NCI-H524 (cell line): Measurements from ENCODE around the gene SCG5.
A peak's percentile ranks its signal among the peaks of the same experiment; 100 is the strongest.
"Not testable (repeated sequence)": the region's sequence is repeated elsewhere in the genome, so short reads cannot be mapped to it uniquely, and the experiment has no call there.

Source experiments
- DNase-seq, 2 experiments: peaks; one replicate each; lab custom pipeline; 2025; lab: John Stamatoyannopoulos, UW

The SCG5 gene

DNA sequence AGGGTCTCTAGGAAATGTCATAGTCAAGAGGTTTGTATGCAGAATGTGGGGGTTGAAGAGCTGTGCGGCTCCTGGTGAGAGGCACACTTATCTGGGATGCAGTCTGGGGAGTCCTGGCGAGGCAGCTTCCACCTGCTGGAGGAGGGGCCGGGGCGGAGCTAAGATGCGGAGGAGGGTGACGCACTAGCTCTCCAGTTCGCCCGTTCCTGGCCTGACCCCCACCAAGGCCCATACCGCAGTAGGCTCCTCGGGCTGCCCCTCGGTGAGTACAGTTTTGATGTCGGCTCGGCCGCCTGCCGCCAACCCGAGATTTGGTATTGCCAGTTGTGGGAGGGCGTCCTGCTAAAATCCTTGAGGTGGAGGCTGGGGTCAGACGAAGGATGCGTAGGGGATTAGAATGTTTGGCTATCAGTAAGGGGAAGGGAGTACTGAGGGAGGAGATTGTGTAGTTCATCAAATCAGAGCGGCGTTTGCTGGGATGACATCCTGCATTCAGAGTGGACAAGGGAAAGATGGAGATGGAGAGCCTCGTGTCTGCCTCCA, at the start of gene SCG5:
TSS of gene SCG5 (plus strand) at position 194 of the 543 bp plus-strand sequence. CDS start 1,883 bp downstream, outside the sequence.
- DNase-seq, result peak in 1 of 2 experiments; percentile 28

DNA sequence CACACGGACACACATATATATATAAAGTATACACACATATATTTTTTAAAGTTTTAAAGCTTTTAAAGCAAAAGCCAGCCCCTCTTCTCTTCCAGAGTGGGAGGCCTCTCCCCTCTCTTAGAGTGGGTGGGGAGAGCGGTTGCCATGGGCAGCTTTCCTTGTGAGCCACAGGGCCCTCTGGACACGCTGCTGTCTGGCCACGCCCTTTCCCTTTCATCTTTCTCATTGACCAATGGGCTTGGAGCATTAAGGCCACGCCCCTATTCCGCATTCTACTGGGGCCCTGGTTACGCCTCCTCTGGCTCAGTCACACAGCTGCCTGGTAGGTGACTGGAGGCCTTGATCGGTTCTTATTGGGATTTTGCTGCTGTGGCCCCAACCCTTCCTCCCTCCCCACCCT, 48.4 kb upstream of the SCG5 start, which contains the start of gene GOLGA8N:
TSS of gene GOLGA8N (plus strand) at position 306 of the 400 bp plus-strand sequence.
- DNase-seq, result not testable (repeated sequence)

GRCh38 chr15:32609518-32609917, 32.0 kb upstream of the SCG5 start:
- not testable (repeated sequence) for DNase-seq

- DNase-seq, result not testable (repeated sequence)
Observed at GRCh38 chr15:32610719-32611118, 30.8 kb upstream of the SCG5 start.

- DNase-seq, result not testable (repeated sequence)
Observed at GRCh38 chr15:32614712-32615050, 26.8 kb upstream of the SCG5 start.

GRCh38 chr15:32615051-32615870, 26.2 kb upstream of the SCG5 start, which contains the start of gene ARHGAP11A:
ARHGAP11A (plus strand) TSS chr15:32615504; CDS start chr15:32616212, 708 bp downstream.
- not testable (repeated sequence) for DNase-seq

GRCh38 chr15:32615871-32616426, 25.6 kb upstream of the SCG5 start:
- DNase-seq, result not testable (repeated sequence)

GRCh38 chr15:32636410-32636809, 5.1 kb upstream of the SCG5 start:
- no peak for DNase-seq

DNA sequence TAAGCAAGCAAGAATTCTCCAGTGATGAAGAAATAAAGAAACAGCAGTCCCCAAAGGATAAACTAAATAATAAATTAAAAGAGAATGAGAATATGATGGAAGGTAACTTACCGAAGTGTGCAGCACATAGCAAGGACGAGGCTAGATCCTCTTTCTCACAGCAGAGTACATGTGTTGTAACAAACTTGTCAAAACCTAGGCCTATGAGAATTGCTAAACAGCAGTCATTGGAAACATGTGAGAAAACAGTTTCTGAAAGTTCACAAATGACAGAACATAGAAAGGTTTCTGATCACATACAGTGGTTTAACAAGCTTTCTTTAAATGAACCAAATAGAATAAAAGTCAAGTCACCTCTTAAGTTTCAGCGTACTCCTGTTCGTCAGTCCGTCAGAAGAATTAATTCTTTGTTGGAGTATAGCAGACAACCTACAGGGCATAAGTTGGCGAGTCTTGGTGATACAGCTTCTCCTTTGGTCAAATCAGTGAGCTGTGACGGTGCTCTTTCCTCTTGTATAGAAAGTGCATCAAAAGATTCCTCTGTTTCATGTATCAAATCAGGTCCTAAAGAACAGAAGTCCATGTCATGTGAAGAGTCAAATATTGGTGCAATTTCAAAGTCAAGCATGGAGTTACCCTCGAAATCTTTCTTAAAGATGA, 4.5 kb upstream of the SCG5 start:
- DNase-seq, result no peak

- DNase-seq, result no peak
Observed at GRCh38 chr15:32637704-32638103, 3.8 kb upstream of the SCG5 start.

GRCh38 chr15:32642667-32643435, 1.3 kb downstream of the SCG5 start:
- DNase-seq, result no peak

GRCh38 chr15:32643907-32644445, 2.5 kb downstream of the SCG5 start:
- DNase-seq, result no peak

GRCh38 chr15:32646291-32646690, 4.8 kb downstream of the SCG5 start:
- peak; percentile 85 to 96 for DNase-seq

GRCh38 chr15:32649342-32649741, 7.8 kb downstream of the SCG5 start:
- DNase-seq, result peak; percentile 32 to 43

- DNase-seq, result peak; percentile 15 to 72
Observed at GRCh38 chr15:32651229-32651837, 9.8 kb downstream of the SCG5 start.

- no peak for DNase-seq
Observed at GRCh38 chr15:32652178-32652577, 10.7 kb downstream of the SCG5 start.

DNA sequence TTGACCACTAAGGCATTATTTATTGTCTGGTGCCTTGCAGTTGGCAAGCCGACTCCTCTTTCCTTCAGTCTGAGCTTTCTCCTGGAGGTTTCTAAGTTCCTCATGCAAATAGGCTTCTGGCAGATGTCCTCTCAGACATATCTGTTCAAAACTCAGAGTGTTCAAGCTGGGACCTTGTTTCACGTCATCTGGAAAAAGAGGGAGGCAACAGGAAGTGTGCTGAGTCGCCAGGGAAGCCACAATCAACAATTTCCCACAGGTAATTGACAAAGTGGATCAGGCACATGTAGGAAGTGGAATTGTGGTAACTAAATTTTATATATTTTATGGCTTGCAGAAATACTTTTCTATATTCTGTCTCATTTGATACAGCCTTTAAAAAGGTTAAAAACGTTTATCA, 14.6 kb downstream of the SCG5 start:
- no peak for DNase-seq

GRCh38 chr15:32656496-32656895, 15.0 kb downstream of the SCG5 start:
- DNase-seq, result no peak

DNA sequence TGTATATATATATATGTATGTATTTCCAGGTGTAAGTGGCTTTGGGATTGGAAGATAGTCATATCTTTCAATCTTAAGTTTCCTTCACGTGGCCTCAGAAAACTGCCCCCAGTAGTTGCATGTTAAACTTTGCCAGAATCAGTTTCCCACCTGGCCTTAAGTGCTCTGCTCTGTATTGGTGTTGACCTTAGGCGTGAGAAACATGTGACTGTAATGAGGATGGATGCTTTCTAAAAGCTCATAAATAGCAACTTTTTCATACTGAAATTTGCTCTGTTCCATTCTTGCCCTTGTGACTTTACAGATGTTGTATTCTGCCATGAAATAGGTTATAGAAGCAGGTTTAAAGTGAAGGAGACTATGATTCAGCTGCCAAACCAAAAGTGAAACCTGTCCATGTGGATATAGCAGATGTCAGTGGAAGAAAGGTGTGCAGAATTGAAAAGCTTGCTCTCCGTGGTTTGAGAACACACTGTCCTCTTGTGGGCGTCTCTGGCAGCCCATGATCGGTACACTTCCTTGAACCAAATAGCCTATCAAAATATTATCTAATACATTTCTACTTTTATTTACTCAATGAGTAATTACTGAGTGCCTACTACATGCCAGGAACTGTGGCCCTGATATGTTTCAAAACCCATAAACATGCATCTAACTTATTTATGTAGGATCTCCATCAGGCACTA, 15.8 kb downstream of the SCG5 start:
- no peak for DNase-seq

DNA sequence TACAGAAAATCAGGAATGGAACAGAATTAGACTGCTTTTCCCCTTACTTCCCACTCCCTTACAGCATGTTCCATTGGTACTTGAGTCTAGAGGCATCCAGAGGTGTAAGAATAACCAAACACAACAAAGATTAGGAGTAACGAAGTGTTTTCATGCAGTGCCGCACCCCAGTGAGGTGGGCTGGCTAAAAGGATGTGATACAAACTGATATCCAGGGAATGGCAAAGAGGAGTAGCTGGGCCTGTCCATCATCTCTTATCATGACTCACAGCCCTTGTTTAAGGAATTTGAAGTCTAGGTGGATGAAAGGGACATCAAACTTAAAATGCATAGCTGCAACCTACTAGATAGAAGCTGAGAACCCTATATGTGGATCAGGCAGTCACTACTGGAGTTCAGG, 16.4 kb downstream of the SCG5 start:
- no peak for DNase-seq
